Gastrocnemius medialis (tissue), 4 donors: ENCODE data around the gene AFDN.

ENCODE experiments used
- POLR2A ChIP-seq, 2 donors: fragments of 450-650 bp; IDR thresholded peaks; one replicate each; pipeline ENCODE4 v1.6.1; 2017; ENCODE audit warnings: antibody characterized with exemption in 2 of 2, mild to moderate bottlenecking in 2 of 2, moderate library complexity in 2 of 2
- TF ChIP-seq, protein P1 (sequence below), 5 experiments: fragments of 450-650 bp in 3 of 5; fragments of 200-600 bp in 2 of 5; sonication (generic) in 2 of 5; IDR thresholded peaks in 4 of 5; conservative IDR thresholded peaks in 1 of 5; 1 replicate in 4 of 5; 2 replicates in 1 of 5; pipeline ENCODE4 v1.5.1; 2016 to 2019; ENCODE audit warnings: antibody characterized with exemption in 5 of 5, mild to moderate bottlenecking in 3 of 5, moderate library complexity in 3 of 5

DNA sequence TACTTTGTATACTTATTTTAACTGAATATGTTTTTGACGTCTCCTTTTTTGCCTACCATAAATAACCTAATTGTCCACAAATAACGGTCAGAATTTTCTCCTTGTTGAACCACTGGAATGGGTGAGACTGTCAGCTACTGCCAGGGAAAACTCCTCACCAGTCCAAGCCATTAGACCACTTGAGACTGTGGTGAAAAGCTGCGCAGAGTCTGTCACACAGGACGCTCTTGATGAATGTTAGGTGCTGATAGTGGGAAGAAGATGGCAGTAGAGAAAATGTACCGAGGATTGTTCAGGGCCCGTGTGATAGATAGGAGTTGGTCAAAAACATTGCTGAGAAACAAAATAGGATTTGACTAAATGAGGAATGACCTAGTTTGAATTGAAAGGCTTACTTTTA is 95.1 kb downstream of the AFDN start:
- TF ChIP-seq, protein P1, sequence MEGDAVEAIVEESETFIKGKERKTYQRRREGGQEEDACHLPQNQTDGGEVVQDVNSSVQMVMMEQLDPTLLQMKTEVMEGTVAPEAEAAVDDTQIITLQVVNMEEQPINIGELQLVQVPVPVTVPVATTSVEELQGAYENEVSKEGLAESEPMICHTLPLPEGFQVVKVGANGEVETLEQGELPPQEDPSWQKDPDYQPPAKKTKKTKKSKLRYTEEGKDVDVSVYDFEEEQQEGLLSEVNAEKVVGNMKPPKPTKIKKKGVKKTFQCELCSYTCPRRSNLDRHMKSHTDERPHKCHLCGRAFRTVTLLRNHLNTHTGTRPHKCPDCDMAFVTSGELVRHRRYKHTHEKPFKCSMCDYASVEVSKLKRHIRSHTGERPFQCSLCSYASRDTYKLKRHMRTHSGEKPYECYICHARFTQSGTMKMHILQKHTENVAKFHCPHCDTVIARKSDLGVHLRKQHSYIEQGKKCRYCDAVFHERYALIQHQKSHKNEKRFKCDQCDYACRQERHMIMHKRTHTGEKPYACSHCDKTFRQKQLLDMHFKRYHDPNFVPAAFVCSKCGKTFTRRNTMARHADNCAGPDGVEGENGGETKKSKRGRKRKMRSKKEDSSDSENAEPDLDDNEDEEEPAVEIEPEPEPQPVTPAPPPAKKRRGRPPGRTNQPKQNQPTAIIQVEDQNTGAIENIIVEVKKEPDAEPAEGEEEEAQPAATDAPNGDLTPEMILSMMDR (IDR thresholded peaks at IDR 0.05 in 4 of 5, conservative IDR thresholded peaks at IDR 0.05 in 1 of 5) = no peak
- TF ChIP-seq POLR2A (IDR thresholded peaks at IDR 0.05) = no peak
